Stimulated activated CD8-positive, alpha-beta memory T cell treated with anti-CD3 and anti-CD28 coated beads, Interleukin-4, amount 100 ng/mL, for 4 hours (primary cell): ENCODE measurements around the gene CPNE5.

ENCODE experiments used
- DNase-seq, 2 donors: peaks; one replicate each; pipeline ENCODE4 v3.0.0-alpha.2; 2020; ENCODE audit warnings: low read depth in 2 of 2, low spot score in 1 of 2

Gene CPNE5

GRCh38 chr6:36749829-36750489 is 89.3 kb downstream of the CPNE5 start:
- no peak for DNase-seq

- no peak for DNase-seq
These were observed 93.0 kb downstream of the CPNE5 start for GRCh38 chr6:36746251-36746650.

- no peak for DNase-seq
These were observed 93.4 kb downstream of the CPNE5 start for GRCh38 chr6:36745836-36746235.

- no peak for DNase-seq
These were observed 94.0 kb downstream of the CPNE5 start for GRCh38 chr6:36745283-36745682.

- no peak for DNase-seq
These were observed 95.0 kb downstream of the CPNE5 start for GRCh38 chr6:36744304-36744673.

- DNase-seq = no peak
These were observed 95.5 kb downstream of the CPNE5 start for GRCh38 chr6:36743538-36744303.

GRCh38 chr6:36743032-36743431 is 96.2 kb downstream of the CPNE5 start:
- no peak for DNase-seq

- DNase-seq = no peak
These were observed 97.1 kb downstream of the CPNE5 start for GRCh38 chr6:36742146-36742545.

- DNase-seq = no peak
These were observed 98.4 kb downstream of the CPNE5 start for GRCh38 chr6:36740818-36741179.

- DNase-seq = no peak
These were observed 99.1 kb downstream of the CPNE5 start for GRCh38 chr6:36739947-36740817.

- DNase-seq = no peak
These were observed 101.1 kb downstream of the CPNE5 start for GRCh38 chr6:36738108-36738507.

GRCh38 chr6:36737043-36737785 is 102.0 kb downstream of the CPNE5 start:
- DNase-seq = no peak

- no peak for DNase-seq
These were observed 103.9 kb downstream of the CPNE5 start for GRCh38 chr6:36735110-36736071.

GRCh38 chr6:36734486-36735060 is 104.7 kb downstream of the CPNE5 start:
- DNase-seq = no peak

- DNase-seq = no peak
These were observed 105.9 kb downstream of the CPNE5 start for GRCh38 chr6:36733300-36733699.

- DNase-seq = no peak
These were observed 107.5 kb downstream of the CPNE5 start for GRCh38 chr6:36731622-36732310.

- no peak for DNase-seq
These were observed 108.5 kb downstream of the CPNE5 start for GRCh38 chr6:36730424-36731380.

- no peak for DNase-seq
These were observed 110.1 kb downstream of the CPNE5 start for GRCh38 chr6:36729161-36729524.
